CD4-positive, alpha-beta T cell treated with Interleukin-12 subunit alpha and Interleukin-12 subunit beta, for 1 hour (primary cell): ENCODE results near the gene SRPK2.
"Not testable (repeated sequence)": the region's sequence is repeated elsewhere in the genome, so short reads cannot be mapped to it uniquely, and the experiment has no call there.

ENCODE experiments used
- DNase-seq: peaks from one replicate; pipeline ENCODE4 v3.0.0-alpha.2; 2020

SRPK2 gene

GRCh38 chr7:105388356-105389087 lies at the start of gene SRPK2:
TSS of gene SRPK2 (minus strand) at chr7:105388921.
- DNase-seq: peak; percentile 82

GRCh38 chr7:105438254-105438653 lies 49.5 kb upstream of the SRPK2 start:
- DNase-seq: no peak

GRCh38 chr7:105437356-105437755 lies 48.6 kb upstream of the SRPK2 start:
- DNase-seq: not testable (repeated sequence)

GRCh38 chr7:105429746-105430612 lies 41.3 kb upstream of the SRPK2 start:
- peak; percentile 68 for DNase-seq

- DNase-seq: no peak
These were observed 38.0 kb upstream of the SRPK2 start for GRCh38 chr7:105426606-105427146.

GRCh38 chr7:105423987-105424386 lies 35.3 kb upstream of the SRPK2 start:
- no peak for DNase-seq

- DNase-seq: no peak
These were observed 25.2 kb upstream of the SRPK2 start for GRCh38 chr7:105413887-105414437.

GRCh38 chr7:105410774-105411173 lies 22.1 kb upstream of the SRPK2 start:
- not testable (repeated sequence) for DNase-seq

GRCh38 chr7:105409775-105410174 lies 21.1 kb upstream of the SRPK2 start:
- not testable (repeated sequence) for DNase-seq

GRCh38 chr7:105408791-105409410 lies 20.2 kb upstream of the SRPK2 start:
- no peak for DNase-seq

- no peak for DNase-seq
These were observed 14.4 kb upstream of the SRPK2 start for GRCh38 chr7:105403128-105403527.

- DNase-seq: no peak
These were observed 13.7 kb upstream of the SRPK2 start for GRCh38 chr7:105402221-105403095.

GRCh38 chr7:105399043-105399725 lies 10.5 kb upstream of the SRPK2 start:
- no peak for DNase-seq

- DNase-seq: no peak
These were observed 7.8 kb upstream of the SRPK2 start for GRCh38 chr7:105396566-105396965.

GRCh38 chr7:105391429-105391828 lies 2.7 kb upstream of the SRPK2 start:
- DNase-seq: no peak

- DNase-seq: no peak
These were observed 1.2 kb upstream of the SRPK2 start for GRCh38 chr7:105389889-105390288.

- no peak for DNase-seq
These were observed 448 bp upstream of the SRPK2 start for GRCh38 chr7:105389088-105389650.

GRCh38 chr7:105387508-105388355 lies 989 bp downstream of the SRPK2 start:
- DNase-seq: peak; percentile 53

GRCh38 chr7:105377903-105378302 lies 10.8 kb downstream of the SRPK2 start:
- no peak for DNase-seq
